H1 (cell line): ENCODE results near the gene ZCCHC10. TPM values are rescaled to one million over a fixed set of nuclear protein-coding genes. Genes with fewer than 3 reads are reported as not detected.

Experiments
- CTCF ChIA-PET: fragments of 300-600 bp; sonication (Branson Sonifier 250); formaldehyde crosslinking; loops from one replicate; lab custom pipeline; 2021; ENCODE audit not compliant: partially characterized antibody; lab: Charles Lee
- POLR2A ChIA-PET: fragments of 300-600 bp; sonication (Branson Sonifier 250); formaldehyde crosslinking; loops from one replicate; lab custom pipeline; 2021; ENCODE audit warnings: inconsistent platforms; ENCODE audit not compliant: partially characterized antibody; lab: Charles Lee
- DNase-seq, 2 experiments: peaks; one replicate each; pipeline versions ENCODE4 v3.0.0 to v3.0.0-alpha.2; 2010 to 2022; ENCODE audit warnings: low spot score in 2 of 2, low read depth in 1 of 2, mixed read lengths in 1 of 2
- FAIRE-seq: peaks from 2 replicates; lab custom pipeline; 2011; peaks lifted over from hg19 to GRCh38; lab: Jason Lieb, UNC
- H2AFZ ChIP-seq: 2 replicates; pipeline ENCODE4 v1.8.1; 2012; ENCODE audit warnings: low read length, inconsistent platforms
- H2AK5ac ChIP-seq: 2 replicates; pipeline ENCODE4 v1.6.1; 2013; ENCODE audit warnings: low read depth, low read length
- H2BK120ac ChIP-seq: replicated peaks from 2 replicates; pipeline ENCODE3; 2013; ENCODE audit warnings: low read depth, low read length, inconsistent platforms
- H2BK12ac ChIP-seq: 2 replicates; pipeline ENCODE4 v1.6.1; 2013; ENCODE audit warnings: low read depth, low read length
- H2BK15ac ChIP-seq: 2 replicates; pipeline ENCODE4 v1.6.1; 2013; ENCODE audit warnings: low read length
- H2BK20ac ChIP-seq: 2 replicates; pipeline ENCODE4 v1.6.1; 2013; ENCODE audit warnings: low read length
- H2BK5ac ChIP-seq: 2 replicates; pipeline ENCODE4 v1.6.1; 2013; ENCODE audit warnings: low read depth, low read length
- H3K14ac ChIP-seq: 2 replicates; pipeline ENCODE4 v1.6.1; 2013; ENCODE audit warnings: inconsistent platforms; ENCODE audit not compliant: insufficient read length
- H3K18ac ChIP-seq: 2 replicates; pipeline ENCODE4 v1.6.1; 2013; ENCODE audit warnings: low read length; ENCODE audit errors: extremely low read depth
- H3K23ac ChIP-seq: 2 replicates; pipeline ENCODE4 v1.6.1; 2013; ENCODE audit warnings: inconsistent platforms; ENCODE audit not compliant: insufficient read length
- H3K23me2 ChIP-seq: 2 replicates; pipeline ENCODE4 v1.6.1; 2013; ENCODE audit warnings: low read depth, low read length
- H3K27ac ChIP-seq: 2 replicates; pipeline ENCODE4 v1.6.1; 2011; ENCODE audit warnings: low read depth, low read length, inconsistent platforms
- H3K27me3 ChIP-seq, 4 experiments: replicated peaks in 1 of 4; 1 replicate in 1 of 4; 2 replicates in 3 of 4; pipeline versions ENCODE4 v1.6.1 to v1.8.1; 2011 to 2013; ENCODE audit warnings: low read length in 3 of 4, mild to moderate bottlenecking in 3 of 4, inconsistent platforms in 2 of 4, mixed read lengths in 2 of 4, moderate library complexity in 1 of 4; ENCODE audit not compliant: control insufficient read depth in 3 of 4, insufficient read depth in 3 of 4; ENCODE audit errors: extremely low read depth in 1 of 4
- H3K36me3 ChIP-seq, 4 experiments: 2 replicates each; pipeline versions ENCODE4 v1.6.1 to v1.8.1; 2011 to 2013; ENCODE audit warnings: mild to moderate bottlenecking in 4 of 4, low read length in 3 of 4, moderate library complexity in 2 of 4, control low read depth in 1 of 4, inconsistent platforms in 1 of 4; ENCODE audit not compliant: insufficient read depth in 4 of 4, control insufficient read depth in 2 of 4
- H3K4ac ChIP-seq: replicated peaks from 2 replicates; pipeline ENCODE3; 2013; ENCODE audit warnings: low read length, low read depth, mixed read lengths, inconsistent platforms; ENCODE audit not compliant: insufficient read length
- H3K4me1 ChIP-seq, 4 experiments: replicated peaks in 1 of 4; 1 replicate in 1 of 4; 2 replicates in 3 of 4; pipeline versions ENCODE4 v1.6.1 to v1.8.1; 2011 to 2013; ENCODE audit warnings: low read length in 3 of 4, inconsistent platforms in 2 of 4, mixed read lengths in 1 of 4; ENCODE audit not compliant: insufficient read depth in 4 of 4, control insufficient read depth in 3 of 4
- H3K4me2 ChIP-seq, 2 experiments: 2 replicates each; pipeline versions ENCODE4 v1.6.1 to v1.8.1; 2011 to 2013; ENCODE audit warnings: low read depth in 2 of 2, low read length in 2 of 2, control low read depth in 1 of 2, inconsistent platforms in 1 of 2, mild to moderate bottlenecking in 1 of 2; ENCODE audit not compliant: insufficient read depth in 1 of 2
- H3K4me3 ChIP-seq, 4 experiments: fragments of 200-600, 300-600 bp in 1 of 4; sonication (generic), shearing (Covaris generic), sonication (Bioruptor Twin) in 1 of 4; 2 replicates each; pipeline versions ENCODE4 v1.5.1 to v1.8.1; 2011 to 2016; ENCODE audit warnings: low read length in 4 of 4, low read depth in 3 of 4, control low read depth in 2 of 4, inconsistent platforms in 2 of 4, mild to moderate bottlenecking in 2 of 4, mixed read lengths in 1 of 4, moderate library complexity in 1 of 4; ENCODE audit not compliant: insufficient read depth in 2 of 4; ENCODE audit errors: extremely low read depth in 1 of 4
- H3K56ac ChIP-seq: replicated peaks from 2 replicates; pipeline ENCODE3; 2013; ENCODE audit warnings: low read depth, mild to moderate bottlenecking, mixed read lengths, low read length, inconsistent platforms; ENCODE audit not compliant: insufficient read length
- H3K79me1 ChIP-seq: 2 replicates; pipeline ENCODE4 v1.6.1; 2013; ENCODE audit warnings: low read depth, low read length, control low read depth
- H3K79me2 ChIP-seq, 2 experiments: 2 replicates each; pipeline versions ENCODE4 v1.6.1 to v1.8.1; 2012 to 2013; ENCODE audit warnings: low read length in 2 of 2, mild to moderate bottlenecking in 2 of 2, inconsistent platforms in 1 of 2; ENCODE audit not compliant: insufficient read depth in 2 of 2, control insufficient read depth in 1 of 2
- H3K9ac ChIP-seq, 4 experiments: replicated peaks in 1 of 4; 1 replicate in 1 of 4; 2 replicates in 3 of 4; pipeline versions ENCODE4 v1.6.1 to v1.8.1; 2011 to 2013; ENCODE audit warnings: low read depth in 3 of 4, low read length in 3 of 4, control low read depth in 2 of 4, mild to moderate bottlenecking in 2 of 4, moderate library complexity in 2 of 4, inconsistent platforms in 1 of 4; ENCODE audit errors: extremely low read depth in 1 of 4
- H3K9me3 ChIP-seq, 2 experiments: 2 replicates each; pipeline versions ENCODE4 v1.6.1 to v1.8.1; 2012 to 2013; ENCODE audit warnings: mild to moderate bottlenecking in 2 of 2, moderate library complexity in 2 of 2, control low read depth in 1 of 2, inconsistent platforms in 1 of 2, low read depth in 1 of 2, low read length in 1 of 2, mixed read lengths in 1 of 2; ENCODE audit not compliant: insufficient read depth in 2 of 2
- H4K20me1 ChIP-seq, 2 experiments: replicated peaks in 1 of 2; 2 replicates each; pipeline versions ENCODE3 to v1.8.1; 2011 to 2013; ENCODE audit warnings: inconsistent platforms in 2 of 2, low read length in 2 of 2, mild to moderate bottlenecking in 1 of 2; ENCODE audit not compliant: insufficient read depth in 2 of 2, control insufficient read depth in 1 of 2
- H4K5ac ChIP-seq: 2 replicates; pipeline ENCODE4 v1.6.1; 2013; ENCODE audit warnings: low read length, low read depth, mixed read lengths, inconsistent platforms; ENCODE audit not compliant: insufficient read length
- H4K8ac ChIP-seq: 2 replicates; pipeline ENCODE4 v1.8.0; 2013; ENCODE audit warnings: mild to moderate bottlenecking, moderate library complexity, low read length, inconsistent platforms; ENCODE audit not compliant: insufficient read depth; ENCODE audit errors: extremely low read depth
- H4K91ac ChIP-seq: replicated peaks from 2 replicates; pipeline ENCODE3; 2013; ENCODE audit warnings: low read length, mixed read lengths, inconsistent platforms; ENCODE audit not compliant: insufficient read length
- ATF3 ChIP-seq: IDR thresholded peaks from 2 replicates; pipeline ENCODE4 v1.6.1; 2011; ENCODE audit warnings: low read depth, mild to moderate bottlenecking, low read length; ENCODE audit not compliant: insufficient read depth
- BRCA1 ChIP-seq: IDR thresholded peaks from 2 replicates; pipeline ENCODE4 v1.6.1; 2012; ENCODE audit warnings: low read depth, low read length, improper control_type of control experiment
- CEBPB ChIP-seq: IDR thresholded peaks from 2 replicates; pipeline ENCODE4 v1.6.1; 2012; ENCODE audit warnings: low read depth, low read length
- HDAC2 ChIP-seq, 2 experiments: fragments of 300-600 bp in 1 of 2; sonication (generic) in 1 of 2; IDR thresholded peaks; 2 replicates each; pipeline ENCODE4 v1.6.1; 2011 to 2012; ENCODE audit warnings: low read depth in 2 of 2, low read length in 2 of 2, mild to moderate bottlenecking in 2 of 2, moderate library complexity in 2 of 2, borderline replicate concordance in 1 of 2, inconsistent platforms in 1 of 2
- MAFK ChIP-seq: IDR thresholded peaks from 2 replicates; pipeline ENCODE4 v1.6.1; 2012; ENCODE audit warnings: low read depth, mild to moderate bottlenecking, improper control_type of control experiment, low read length
- SP4 ChIP-seq: IDR thresholded peaks from 2 replicates; pipeline ENCODE4 v1.6.1; 2012; ENCODE audit warnings: low read length, inconsistent platforms
- TAF7 ChIP-seq: optimal IDR thresholded peaks from 2 replicates; pipeline ENCODE3; 2011; ENCODE audit warnings: low read depth, mild to moderate bottlenecking, inconsistent platforms, low read length, moderate library complexity, borderline replicate concordance
- WGBS, 2 experiments: shearing (Covaris generic) in 1 of 2; methylation state at CpG; one replicate each; pipeline versions ENCODE4 v1.1.6 to v1.1.7; 2013 to 2015; ENCODE audit warnings: low lambda C conversion rate in 2 of 2, mixed read lengths in 2 of 2, inconsistent platforms in 1 of 2, low coverage in 1 of 2, missing lambda C conversion rate in 1 of 2; ENCODE audit not compliant: insufficient replicate concordance in 2 of 2, insufficient coverage in 1 of 2, insufficient read length in 1 of 2; ENCODE audit errors: extremely low coverage in 1 of 2, missing lambda C conversion rate in 1 of 2; 5-methylcytosine and 5-hydroxymethylcytosine counted together
- polyA plus RNA-seq, 7 experiments: library from polyadenylated mRNA; depleted of rRNA in 3 of 7; stranded (reverse) in 5 of 7; unstranded in 2 of 7; fragments of >200 nt in 5 of 7; fragments of 200-250 nt in 2 of 7; gene quantifications; 1 replicate in 5 of 7; 2 replicates in 1 of 7; 4 replicates in 1 of 7; pipeline versions ENCODE4 v1.2.1 to v1.2.3, GENCODE V29; 2011 to 2013; ENCODE audit warnings: missing spikeins in 2 of 7, mixed read lengths in 2 of 7
- total RNA-seq: library from RNA; stranded (reverse); fragmentation: NEBNext Ultra II Directional; extraction: Animal tissue kit (Norgen Biotek cat#: 25700); gene quantifications from 2 replicates; pipeline ENCODE4 v1.2.1, GENCODE V29; 2021

ZCCHC10 gene
- total and polyA plus RNA-seq, 2 of the 8 experiments (the other 6 are each of a cell fraction or from before 2014, with no cell fraction given) = 22.4 to 32.9 TPM

- no peak overlapping the region for H4K91ac ChIP-seq
- TF ChIP-seq HDAC2 (IDR thresholded peaks at IDR 0.05; ENCODE audit: borderline replicate concordance in 1 of 2, low read depth in 2 of 2, low read length in 2 of 2) (no peak), TAF7 (no peak), MAFK (no peak), SP4 (no peak), CEBPB (no peak), BRCA1 (no peak), ATF3 (no peak)
- H2BK120ac ChIP-seq = no peak overlapping the region
- no peaks in the 10 kb centered on the region for H3K27me3 ChIP-seq
- no peak overlapping the region for H3K4ac ChIP-seq
- ChIA-PET POLR2A (interaction anchor here (0.9 kb wide), 1 partner anchor 24 kb away, joined by 3 read pairs; no protein-coding TSS in a partner anchor), CTCF (no interaction called here)
- 84% methylated on average over 4 of the region's 4 CpGs; no CpG with 5 or more reads in 1 of the 2 experiments for WGBS, 2 experiments
- no peak overlapping the region for H3K4me2 ChIP-seq
- DNase-seq (no peak), FAIRE-seq (no peak)
- peaks cover 0 to 14% of the 10 kb centered on the region in 2 experiments; a peak in 2 of 4 replicates for H3K79me2 ChIP-seq
- no peak overlapping the region for H2AFZ ChIP-seq
- H2BK12ac ChIP-seq = no peak overlapping the region
- peaks cover 3 to 7% (median 4%) of the 10 kb centered on the region in 4 experiments for H3K36me3 ChIP-seq
- no peak overlapping the region for H2BK5ac ChIP-seq
- H3K9me3 ChIP-seq = no peaks in the 10 kb centered on the region
- no peak overlapping the region for H3K56ac ChIP-seq
- H3K4me1 ChIP-seq = no peaks in the 10 kb centered on the region
- no peak overlapping the region for H4K5ac ChIP-seq
- no peak overlapping the region for H4K8ac ChIP-seq
- H3K18ac ChIP-seq = no peak overlapping the region
- H3K14ac ChIP-seq = no peak overlapping the region
- H2AK5ac ChIP-seq = no peak overlapping the region
- H3K23ac ChIP-seq = no peak overlapping the region
- H2BK20ac ChIP-seq = no peak overlapping the region
- H3K23me2 ChIP-seq = no peaks in the 10 kb centered on the region
- no peaks in the 10 kb centered on the region; the same call in 1 of the 2 replicates for H3K79me1 ChIP-seq
- H4K20me1 ChIP-seq = peaks cover 1 to 2% of the 10 kb centered on the region in 2 experiments
- no peak overlapping the region for H2BK15ac ChIP-seq
- H3K27ac ChIP-seq = no peak overlapping the region
- no peak overlapping the region for H3K4me3 ChIP-seq
- H3K9ac ChIP-seq = no peak overlapping the region
Observed at GRCh38 chr5:133017964-133018363, 8.4 kb downstream of the ZCCHC10 start.
